ENCODE measurements around the gene UPF3A. TPM values are rescaled to one million over a fixed set of nuclear protein-coding genes. Genes with fewer than 3 reads are reported as not detected.

The UPF3A gene
- total and polyA plus RNA-seq, 11 donors = 13.4 to 42.0 (median 20.8) TPM

- no peaks in the 10 kb centered on the region for H3K9me3 ChIP-seq
- TF ChIP-seq POLR2A (IDR thresholded peaks at IDR 0.05) (no peak), CTCF (IDR thresholded peaks at IDR 0.05) (no peak)
- ATAC-seq (no peak), DNase-seq (no peak)
- no peaks in the 10 kb centered on the region for H3K27me3 ChIP-seq
- H3K4me3 ChIP-seq = no peak overlapping the region
- WGBS, 4 donors = 79 to 85% (median 83%) methylated on average over 7 of the region's 7 CpGs
- H3K27ac ChIP-seq = no peak overlapping the region
- intact Hi-C loops (cut with DNase I) = no loop called here
- peaks cover 2 to 61% (median 57%) of the 10 kb centered on the region in 9 donors for H3K36me3 ChIP-seq
- H3K4me1 ChIP-seq = peaks cover 0 to 22% (median 12%) of the 10 kb centered on the region in 12 donors
Observed at GRCh38 chr13:114237415-114238112, 43.8 kb upstream of the UPF3A start.

- WGBS, 4 donors = 94 to 97% (median 95%) methylated on average over 6 of the region's 6 CpGs
- DNase-seq = no peak
- Histone ChIP-seq H3K27me3 (no peaks in the 10 kb centered on the region), H3K27ac (no peak overlapping the region), H3K4me1 (no peaks in the 10 kb centered on the region), H3K9me3 (no peaks in the 10 kb centered on the region), H3K4me3 (no peak overlapping the region), H3K36me3 (peaks cover 2 to 100% (median 98%) of the 10 kb centered on the region in 9 donors)
- TF ChIP-seq CTCF (IDR thresholded peaks at IDR 0.05) (no peak), POLR2A (IDR thresholded peaks at IDR 0.05) (no peak)
- no peak for ATAC-seq
- intact Hi-C loops (cut with DNase I) = no loop called here
Observed at GRCh38 chr13:114241918-114242317, 39.5 kb upstream of the UPF3A start.

- intact Hi-C loops (cut with DNase I) = no loop called here
- Histone ChIP-seq H3K27me3 (no peaks in the 10 kb centered on the region), H3K36me3 (peaks cover 2 to 100% (median 100%) of the 10 kb centered on the region in 9 donors), H3K4me1 (no peaks in the 10 kb centered on the region), H3K9me3 (no peaks in the 10 kb centered on the region), H3K4me3 (no peak overlapping the region), H3K27ac (no peak overlapping the region)
- no peak for ATAC-seq
- WGBS, 4 donors = 89 to 95% (median 94%) methylated on average over 3 of the region's 3 CpGs
- TF ChIP-seq CTCF (IDR thresholded peaks at IDR 0.05) (no peak), POLR2A (IDR thresholded peaks at IDR 0.05) (no peak)
- DNase-seq = no peak
Observed at GRCh38 chr13:114243971-114244370, 37.4 kb upstream of the UPF3A start.

GRCh38 chr13:114244637-114245036, 36.8 kb upstream of the UPF3A start:
- ATAC-seq = no peak
- intact Hi-C loops (cut with DNase I) = no loop called here
- H3K4me1 ChIP-seq = no peaks in the 10 kb centered on the region
- TF ChIP-seq CTCF (IDR thresholded peaks at IDR 0.05) (no peak), POLR2A (IDR thresholded peaks at IDR 0.05) (no peak)
- H3K27me3 ChIP-seq = no peaks in the 10 kb centered on the region
- 75 to 86% (median 84%) methylated on average over 5 of the region's 5 CpGs for WGBS, 4 donors
- H3K36me3 ChIP-seq = peaks cover 2 to 100% (median 100%) of the 10 kb centered on the region in 9 donors
- H3K27ac ChIP-seq = no peak overlapping the region
- no peak overlapping the region for H3K4me3 ChIP-seq
- no peak for DNase-seq
- H3K9me3 ChIP-seq = no peaks in the 10 kb centered on the region
